T1000 (cell line): ENCODE measurements around the gene SLC25A46.
"Not testable (repeated sequence)": the region's sequence is repeated elsewhere in the genome, so short reads cannot be mapped to it uniquely, and the experiment has no call there.

Experiments used
- DNase-seq: peaks from one replicate; lab custom pipeline; 2025; ENCODE audit warnings: mixed read lengths; lab: John Stamatoyannopoulos, UW

Gene SLC25A46

DNA sequence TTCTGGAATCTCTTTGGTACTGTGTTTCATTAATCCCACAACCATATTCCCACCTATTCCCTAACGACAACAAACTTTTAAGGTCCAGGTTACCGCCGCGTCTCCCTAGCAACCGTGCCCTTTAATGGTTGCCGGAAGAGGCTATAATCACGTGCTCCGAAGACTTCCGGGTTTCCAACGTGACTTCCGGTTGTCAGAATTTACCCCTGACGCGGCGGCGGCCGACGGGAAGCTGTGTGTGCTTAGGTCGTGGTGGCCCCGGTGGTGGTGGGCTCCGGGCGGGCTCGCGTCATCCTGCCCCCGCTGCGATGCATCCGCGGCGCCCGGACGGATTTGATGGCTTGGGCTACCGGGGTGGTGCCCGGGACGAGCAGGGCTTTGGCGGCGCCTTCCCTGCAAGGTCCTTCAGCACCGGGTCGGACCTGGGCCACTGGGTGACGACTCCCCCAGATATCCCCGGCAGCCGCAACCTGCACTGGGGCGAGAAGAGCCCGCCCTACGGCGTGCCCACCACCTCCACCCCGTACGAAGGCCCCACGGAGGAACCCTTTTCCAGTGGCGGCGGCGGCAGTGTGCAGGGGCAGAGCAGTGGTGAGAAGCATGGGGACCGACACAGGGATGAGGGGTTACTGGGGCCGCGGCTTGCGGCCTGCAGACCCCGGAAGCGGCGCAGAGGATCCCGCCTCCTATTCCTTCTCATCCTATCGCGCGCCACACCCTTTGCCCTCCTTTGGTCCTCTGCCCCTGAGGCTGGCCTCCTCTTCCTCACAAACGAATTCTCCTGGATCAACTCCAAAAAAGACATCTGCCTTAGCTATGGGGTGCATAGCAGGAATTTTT is at the start of gene SLC25A46:
TSS of gene SLC25A46 (plus strand) at position 196 of the 840 bp plus-strand sequence. CDS start at position 309, 113 bp downstream.
- DNase-seq = peak; percentile 77

DNA sequence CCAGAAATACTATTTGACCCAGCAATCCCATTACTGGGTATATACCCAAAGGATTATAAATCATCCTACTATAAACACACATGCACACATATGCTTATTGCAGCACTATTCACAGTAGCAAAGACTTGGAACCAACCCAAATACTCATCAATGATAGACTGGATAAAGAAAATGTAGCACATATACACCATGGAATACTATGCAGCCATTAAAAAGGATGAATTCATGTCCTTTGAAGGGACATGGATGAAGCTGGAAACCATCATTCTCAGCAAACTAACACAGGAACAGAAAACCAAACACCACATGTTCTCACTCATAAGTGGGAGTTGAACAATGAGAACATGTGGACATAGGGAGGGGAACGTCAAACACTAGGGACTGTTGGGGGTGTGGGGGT is 48.2 kb upstream of the SLC25A46 start:
- DNase-seq = not testable (repeated sequence)

DNA sequence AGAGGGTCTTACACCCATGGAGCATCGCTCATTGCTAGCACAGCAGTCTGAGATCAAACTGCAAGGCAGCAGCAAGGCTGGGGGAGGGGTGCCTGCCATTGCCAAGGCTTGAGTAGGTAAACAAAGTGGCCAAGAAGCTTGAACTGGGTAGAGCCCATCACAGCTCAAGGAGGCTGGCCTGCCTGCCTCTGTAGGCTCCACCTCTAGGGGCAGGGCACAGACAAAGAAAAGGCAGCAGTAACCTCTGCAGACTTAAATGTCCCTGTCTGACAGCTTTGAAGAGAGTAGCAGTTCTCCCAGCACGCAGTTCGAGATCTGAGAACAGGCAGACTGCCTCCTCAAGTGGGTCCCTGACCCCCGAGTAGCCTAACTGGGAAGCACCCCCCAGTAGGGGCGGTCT is 46.1 kb upstream of the SLC25A46 start:
- DNase-seq = not testable (repeated sequence)

DNA sequence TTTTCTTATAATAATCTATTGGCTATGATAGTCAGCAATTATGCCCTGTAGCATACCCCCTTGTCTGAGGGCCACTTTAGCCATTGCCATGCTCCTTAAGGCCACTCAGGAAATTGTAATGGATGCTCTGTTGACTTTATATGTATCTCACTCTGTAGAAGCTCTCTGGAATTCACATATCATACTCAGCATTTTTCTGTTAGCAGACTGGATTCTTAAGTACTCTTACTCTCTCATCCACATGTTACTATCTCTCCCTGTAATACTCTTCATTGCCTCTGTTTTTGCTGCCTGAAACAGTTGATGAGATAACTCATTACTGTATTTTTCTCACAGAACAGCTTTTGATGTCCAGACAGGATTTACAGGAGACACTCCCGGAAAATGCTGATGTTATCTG is 36.5 kb upstream of the SLC25A46 start:
- no peak for DNase-seq

DNA sequence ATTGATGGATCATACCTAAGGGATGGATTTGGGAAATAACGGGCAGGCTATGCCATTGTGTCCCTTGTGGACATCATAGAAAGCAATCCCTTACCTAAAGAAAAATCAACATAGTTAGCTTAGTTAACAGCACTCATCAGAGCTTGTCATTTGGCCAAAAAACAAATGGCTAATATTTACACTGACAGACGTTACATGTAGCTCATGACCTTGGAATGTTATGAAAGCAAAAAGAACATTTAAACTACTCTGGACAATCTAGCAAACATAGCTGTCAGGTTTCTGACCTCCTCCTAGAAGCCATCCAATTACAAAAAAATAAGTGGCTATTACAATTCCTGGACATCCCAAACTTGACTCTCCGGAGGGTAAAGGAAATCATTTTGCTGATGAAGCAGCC is 36.1 kb upstream of the SLC25A46 start:
- DNase-seq = no peak

DNA sequence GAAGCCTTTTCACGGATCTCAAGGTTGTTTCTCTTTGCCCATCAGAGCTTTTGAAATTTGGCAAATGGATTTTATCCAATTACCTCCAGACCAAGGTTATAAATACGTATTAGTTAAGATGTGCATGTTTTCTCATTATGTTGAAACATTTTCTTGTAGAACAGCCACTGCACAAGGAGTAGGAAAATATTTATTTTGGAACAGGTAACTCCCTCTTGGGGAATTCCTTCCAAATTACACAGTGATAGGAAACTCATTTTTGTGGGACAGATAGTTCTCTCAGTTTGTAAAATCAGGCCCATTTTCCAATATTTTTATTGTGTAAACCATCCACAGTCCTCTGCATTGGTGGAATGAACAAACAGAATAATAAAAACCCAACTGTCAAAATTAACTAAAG is 35.3 kb upstream of the SLC25A46 start:
- DNase-seq = no peak

DNA sequence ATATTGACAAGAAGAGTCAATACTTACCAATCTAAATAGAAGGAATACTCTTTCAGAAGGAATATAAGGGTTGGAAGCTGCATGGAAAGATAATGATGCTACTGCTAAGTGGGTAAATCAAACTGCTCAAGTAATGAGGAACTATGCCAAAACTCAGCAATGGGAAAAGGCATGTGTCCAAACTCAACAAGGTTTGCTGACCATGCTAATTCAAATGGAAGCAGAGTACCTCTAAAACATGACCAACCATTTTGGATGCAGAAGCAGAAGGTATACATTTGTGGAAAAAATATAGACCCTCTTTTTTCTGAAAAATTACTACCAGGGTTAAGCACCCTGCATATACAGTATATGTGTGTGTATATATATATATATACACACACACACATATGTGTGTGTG is 33.5 kb upstream of the SLC25A46 start:
- DNase-seq = no peak

DNA sequence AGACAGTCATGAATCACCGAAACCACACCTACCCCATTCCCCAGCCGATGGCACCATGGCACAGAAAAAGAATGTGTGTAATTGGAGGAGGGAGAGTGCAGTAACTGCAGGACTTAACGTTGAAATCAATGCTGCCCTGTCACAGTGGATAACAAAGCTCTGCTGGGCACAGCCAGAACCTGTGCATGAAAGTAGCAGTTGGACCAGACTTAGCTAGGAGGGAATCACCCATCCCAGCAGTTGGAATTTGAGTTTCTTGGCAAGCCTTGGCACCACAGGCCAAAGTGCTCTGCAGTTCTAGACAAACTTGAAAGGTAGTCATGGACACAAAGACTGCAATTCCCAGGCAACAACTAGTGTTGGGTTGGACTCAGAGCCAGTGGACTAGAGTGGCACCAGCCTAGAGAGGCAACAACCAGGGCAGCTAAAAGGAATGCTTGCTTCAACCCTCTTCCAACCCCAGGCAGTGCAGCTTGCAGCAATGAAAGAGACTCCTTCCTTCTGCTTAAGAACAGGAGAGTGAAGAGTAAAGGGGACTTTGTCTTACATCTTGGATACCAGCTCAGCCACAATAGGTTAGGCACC is 31.5 kb upstream of the SLC25A46 start:
- no peak for DNase-seq

DNA sequence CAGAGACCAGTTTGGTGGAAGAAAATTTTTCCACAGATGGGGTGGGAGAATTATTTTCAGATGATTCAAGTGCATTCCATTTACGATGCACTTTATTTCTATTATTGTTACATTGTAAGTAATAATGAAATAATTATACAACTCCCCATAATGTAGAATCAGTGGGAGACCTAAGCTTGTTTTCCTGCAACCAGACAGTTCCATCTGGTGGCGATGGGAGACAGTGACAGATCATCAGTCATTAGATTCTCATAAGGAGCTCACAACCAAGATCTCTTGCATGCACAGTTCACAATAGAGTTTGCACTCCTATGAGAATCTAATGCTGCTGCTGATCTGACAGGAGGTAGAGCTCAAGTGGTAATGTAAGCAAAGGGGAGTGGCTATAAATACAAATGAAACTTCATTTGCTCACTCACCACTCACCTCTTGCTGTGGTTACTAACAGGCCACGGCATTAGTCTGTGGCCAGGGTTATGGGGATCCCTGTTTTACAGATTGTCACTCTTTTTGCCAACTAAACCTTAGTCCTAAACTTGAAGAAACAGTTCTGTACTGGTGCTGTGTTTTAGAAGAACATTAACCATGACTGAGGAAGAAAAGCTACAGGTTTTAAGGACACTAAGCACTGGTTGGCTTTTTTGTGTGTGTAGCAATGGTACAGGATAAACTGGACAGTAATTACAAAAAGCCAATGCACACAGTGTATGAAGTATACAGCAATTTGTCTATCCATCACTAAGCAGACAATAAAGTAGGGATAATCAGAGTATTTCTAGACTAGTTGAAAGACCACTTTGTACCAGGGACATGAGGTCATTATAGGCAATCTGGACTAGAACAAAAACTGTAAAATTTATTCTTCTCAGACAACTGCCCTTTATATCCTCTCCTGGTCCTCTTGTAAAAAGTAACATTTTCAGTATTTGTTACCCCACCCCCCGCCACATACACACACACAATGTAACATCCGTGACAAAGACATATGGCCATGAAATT is 22.3 kb upstream of the SLC25A46 start:
- no peak for DNase-seq

DNA sequence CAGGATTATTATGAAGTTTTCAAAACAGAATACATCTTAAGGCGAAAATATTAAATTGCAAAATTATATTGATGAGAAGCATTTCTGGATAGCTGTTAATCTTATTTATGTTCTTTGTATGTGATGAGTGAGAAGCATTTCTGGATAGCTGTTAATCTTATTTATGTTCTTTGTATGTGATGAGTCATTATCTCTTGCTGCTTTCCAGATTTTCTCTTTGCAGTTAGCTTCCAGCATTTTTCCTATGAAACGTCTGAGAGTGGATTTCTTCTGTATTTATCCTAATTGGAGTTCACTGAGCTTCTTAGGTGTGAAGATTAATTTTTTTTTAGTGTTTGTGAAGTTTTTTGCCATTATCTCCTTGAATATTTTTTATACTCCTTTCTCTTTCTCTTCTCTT is 20.5 kb upstream of the SLC25A46 start:
- no peak for DNase-seq

DNA sequence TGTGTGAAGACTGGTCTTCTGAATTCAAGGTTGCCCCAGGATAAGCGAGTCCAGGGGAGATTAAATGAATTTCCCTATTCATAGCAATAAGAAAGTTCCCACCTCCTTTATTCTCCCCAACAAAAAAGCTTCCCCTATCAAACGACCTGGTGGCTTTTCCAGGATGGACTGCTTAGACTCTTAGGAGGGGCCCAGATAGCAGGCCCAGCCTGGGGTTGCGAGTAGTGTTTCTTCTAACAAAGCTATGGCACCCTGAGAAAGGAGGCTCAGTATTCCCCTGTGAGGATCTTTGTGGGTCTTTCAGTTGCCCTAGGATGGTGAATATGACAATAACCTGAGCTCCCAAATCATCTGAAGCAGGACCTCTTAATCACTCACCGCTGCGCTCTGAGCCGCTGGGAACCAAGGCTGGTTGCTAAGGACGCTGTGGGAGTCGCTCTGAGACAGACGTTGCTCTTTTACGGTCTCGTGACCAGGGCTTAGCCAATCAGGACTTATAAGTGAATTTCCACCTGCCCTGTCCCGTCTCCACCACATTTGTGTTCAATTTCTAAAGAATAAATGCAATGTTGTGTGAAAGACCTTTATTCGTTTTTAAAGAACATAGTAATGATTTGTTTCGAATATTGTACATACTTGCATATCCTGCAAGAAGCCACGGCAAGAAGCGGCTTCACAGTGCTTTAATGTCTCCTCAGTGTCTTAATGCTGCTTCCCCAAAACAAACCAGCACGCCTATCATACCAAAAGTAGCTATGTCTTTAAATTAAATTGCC is 12.4 kb upstream of the SLC25A46 start, which contains the start of gene TMEM232:
TSS of gene TMEM232 (minus strand) at position 423 of the 776 bp plus-strand sequence. CDS start 59,319 bp downstream, outside the sequence.
- DNase-seq = no peak

DNA sequence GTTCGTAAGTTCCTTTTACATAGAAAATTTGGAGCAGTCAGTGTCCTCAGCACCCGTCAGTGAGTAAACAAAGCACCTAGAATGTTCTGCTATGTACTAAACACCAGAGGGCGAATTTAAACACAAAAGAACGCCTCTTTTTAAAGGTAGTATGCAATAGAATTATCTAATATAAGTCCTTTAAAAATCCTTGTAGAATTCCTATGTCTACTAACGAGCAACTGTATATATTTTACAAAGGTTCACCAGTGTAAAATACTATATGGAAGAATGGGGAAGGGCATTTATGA is 11.8 kb upstream of the SLC25A46 start:
- no peak for DNase-seq

DNA sequence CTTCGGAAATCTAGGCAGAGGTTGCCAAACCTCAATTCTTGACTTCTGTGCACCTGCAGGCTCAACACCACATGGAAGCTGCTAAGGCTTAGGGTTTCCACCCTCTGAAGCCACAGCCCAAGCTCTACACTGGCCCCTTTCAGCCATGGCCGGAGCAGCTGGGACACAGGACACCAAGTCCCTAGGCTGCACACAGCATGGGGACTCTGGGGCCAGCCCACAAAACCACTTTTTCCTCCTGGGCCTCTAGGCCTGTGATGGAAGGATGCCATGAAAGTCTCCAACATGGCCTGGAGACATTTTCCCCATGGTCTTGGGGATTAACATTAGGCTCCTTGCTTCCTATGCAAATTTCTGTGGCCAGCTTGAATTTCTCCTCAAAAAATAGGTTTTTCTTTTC is 7.3 kb upstream of the SLC25A46 start:
- not testable (repeated sequence) for DNase-seq

DNA sequence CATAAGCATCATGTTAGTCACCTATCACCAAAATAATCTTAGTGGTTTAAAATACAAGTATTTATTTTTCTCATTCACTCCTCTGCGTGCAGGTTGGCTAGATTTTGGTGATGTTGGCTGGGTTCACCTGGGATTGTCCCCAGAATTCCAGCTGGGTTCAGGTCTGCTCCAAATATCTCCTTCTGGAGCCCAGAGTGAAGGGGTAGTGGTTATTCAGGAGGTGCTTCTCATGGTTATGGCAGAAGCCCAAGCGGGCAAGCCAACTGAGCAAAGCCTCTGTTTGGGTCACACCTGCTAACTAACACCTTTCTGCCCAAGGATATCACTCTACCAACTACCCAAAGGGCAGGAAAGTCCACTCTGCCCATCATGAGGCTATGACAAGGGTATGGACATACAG is 4.7 kb upstream of the SLC25A46 start:
- no peak for DNase-seq

DNA sequence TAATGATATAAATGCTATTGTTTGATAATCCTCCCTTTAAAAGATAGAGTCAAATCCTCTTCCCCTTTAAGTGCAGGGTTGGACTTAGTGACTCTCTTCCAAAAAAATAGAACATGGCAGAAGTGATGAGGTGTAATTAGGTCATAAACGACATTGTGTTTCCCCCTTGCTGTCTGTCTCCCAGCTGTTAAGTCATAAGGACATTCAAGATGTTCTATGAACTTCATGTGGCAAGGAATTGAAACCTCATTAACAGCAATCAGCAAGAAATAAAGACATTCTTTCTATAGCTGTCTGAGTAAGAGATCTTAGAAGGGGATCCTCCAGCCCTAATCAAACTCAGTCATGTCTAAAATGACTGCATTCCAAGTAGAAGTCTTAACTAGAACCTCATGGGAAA is 3.3 kb upstream of the SLC25A46 start:
- no peak for DNase-seq

DNA sequence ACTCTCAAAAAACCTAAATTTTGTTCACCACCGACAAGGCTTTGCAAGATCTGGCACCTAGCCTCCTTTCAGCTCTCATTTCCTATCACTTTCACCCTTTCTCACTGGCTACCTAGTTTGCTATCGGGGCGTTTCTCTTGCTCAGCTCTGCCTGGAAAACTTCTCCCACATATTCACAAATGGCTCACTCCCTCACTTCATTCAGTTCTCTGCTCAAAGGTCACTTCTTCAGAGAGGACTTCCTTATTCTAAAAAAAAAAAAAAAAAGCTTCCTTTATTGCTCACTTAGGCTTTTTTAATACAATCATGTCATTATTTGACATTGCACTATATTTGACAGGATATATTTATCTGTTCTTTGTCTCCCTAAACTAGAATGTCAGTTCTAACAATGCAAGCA is 2.1 kb upstream of the SLC25A46 start:
- DNase-seq = no peak

DNA sequence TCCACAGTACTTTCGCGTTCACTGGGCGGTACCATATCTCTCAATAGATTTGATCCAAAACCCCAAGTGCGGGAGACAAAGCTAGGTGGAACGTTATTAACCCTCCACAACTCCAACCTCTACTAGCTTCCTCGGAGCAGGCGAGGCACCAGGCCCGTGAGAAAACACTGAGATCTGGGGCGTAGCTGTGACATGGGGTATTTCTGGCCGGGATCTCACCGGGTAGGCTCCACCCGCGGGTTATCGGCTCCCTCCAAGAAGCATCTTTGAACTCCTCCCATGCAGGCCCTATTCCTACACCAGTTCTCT is 350 bp upstream of the SLC25A46 start:
- DNase-seq = no peak

DNA sequence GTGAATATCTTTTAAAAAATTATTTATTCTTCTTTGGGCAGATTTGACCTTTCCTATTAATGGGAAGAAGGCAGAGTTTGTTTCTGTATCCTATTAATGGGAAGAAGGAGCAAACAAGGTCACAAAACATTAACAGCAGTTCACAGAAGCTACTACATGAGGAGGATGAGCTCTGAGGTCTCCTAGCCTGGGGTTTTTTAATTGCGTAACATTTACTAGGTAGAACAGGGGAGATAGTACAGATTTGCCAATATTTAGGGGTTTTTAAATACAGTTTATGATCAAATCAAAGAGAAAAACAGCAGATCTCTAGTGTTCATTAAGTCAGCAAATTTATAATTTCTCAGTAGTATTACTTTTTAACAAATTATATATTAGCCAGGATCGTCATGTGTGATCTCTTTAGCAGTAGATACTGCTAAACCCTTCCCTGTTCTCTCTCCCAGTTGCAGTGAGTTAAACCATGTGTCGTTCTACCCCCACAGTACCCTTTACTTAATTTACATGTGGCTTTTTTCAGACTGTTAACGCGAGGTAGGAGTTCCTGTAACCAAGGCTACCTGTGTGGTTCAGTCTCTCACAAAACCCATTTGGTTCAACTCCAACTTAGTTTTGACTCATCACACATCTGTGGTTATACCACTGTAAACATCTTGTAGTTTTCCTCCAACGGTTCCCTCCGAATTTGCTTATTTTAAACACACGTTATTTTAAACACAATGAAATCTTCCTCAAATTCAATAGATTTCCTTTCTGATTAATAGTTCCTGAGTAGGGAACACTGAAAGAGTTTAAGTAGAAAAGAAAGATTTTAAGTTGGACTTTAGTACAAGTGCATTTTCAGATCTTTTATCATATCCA is 13.3 kb downstream of the SLC25A46 start:
- no peak for DNase-seq

DNA sequence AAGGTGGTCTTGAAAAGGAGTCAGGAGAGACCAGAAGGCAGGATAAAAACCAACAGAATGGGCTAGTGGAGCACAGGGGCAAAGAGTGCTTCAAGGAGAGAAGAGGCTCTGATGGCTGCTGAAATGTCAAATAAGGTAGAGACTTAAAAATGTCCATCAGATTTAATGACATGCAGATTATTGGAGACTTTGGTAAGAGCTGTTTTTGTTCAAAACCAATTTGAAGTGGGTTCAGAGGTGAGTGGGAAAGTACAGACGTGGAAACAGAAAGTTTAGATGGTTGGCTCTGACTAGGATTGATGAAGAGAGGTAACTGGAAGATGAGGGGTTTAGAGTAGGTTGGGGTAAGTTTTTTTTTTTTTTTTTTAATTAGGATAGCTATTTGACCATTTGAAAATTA is 14.1 kb downstream of the SLC25A46 start:
- no peak for DNase-seq

DNA sequence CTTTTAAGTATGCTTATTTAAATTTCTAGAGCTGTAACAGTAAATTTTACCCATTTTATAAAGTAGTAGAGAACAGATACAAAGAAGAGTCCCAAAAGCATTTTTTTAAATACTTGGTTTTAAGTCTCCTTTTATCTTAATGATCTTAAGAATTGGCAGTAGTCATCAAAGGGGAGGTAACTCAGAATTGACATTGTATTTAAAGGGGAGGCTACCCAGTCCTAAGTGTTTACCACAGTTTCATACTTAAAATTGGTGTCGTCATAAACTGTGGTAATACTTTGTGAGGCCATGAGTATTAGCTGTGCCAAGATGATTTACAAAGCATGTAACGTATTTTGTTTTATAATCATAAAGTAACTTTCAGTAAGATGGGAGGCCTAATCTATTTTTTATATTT is 14.8 kb downstream of the SLC25A46 start:
- DNase-seq = no peak

DNA sequence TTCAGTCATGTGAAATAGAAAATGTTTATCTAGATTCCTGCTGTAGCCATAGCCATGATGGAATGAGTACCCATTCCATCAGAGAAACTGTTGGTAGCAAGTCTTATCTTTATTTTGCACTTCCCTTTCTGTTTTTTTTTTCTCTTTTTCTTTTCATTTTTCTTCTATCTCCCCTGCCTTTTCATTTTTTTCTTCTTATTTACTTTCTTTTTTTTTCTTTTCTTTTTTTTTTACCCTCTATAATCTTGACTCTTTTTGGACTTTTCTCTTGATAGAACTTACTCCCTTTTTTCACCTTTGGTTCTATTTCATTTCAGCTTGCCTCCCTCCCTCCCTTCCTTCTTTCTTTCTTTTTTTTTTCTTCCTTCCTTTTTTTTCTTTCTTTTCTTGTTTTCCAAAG is 15.4 kb downstream of the SLC25A46 start:
- DNase-seq = no peak
